ENCODE measurements around the gene LMF1.

LMF1 gene

DNA sequence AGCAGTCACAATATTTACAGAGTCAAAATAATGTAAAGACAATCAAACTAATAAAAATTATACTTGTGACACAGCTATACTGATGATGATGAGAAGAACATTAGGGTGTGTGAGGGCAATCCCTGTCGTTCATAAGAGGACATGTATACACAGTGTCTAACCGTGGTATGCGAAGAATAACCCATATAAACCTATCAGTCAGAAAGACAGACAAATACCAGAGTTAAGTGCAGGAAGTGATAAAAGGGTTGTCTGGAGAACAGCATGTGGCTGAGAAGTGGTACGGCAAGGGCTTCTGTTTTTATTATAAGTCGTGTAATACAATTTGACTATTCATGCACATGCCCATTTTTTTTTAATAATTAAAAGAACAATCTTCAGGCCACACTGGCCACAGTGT lies 46.7 kb downstream of the LMF1 start:
- no peak for DNase-seq

GRCh38 chr16:923184-923583 lies 47.6 kb downstream of the LMF1 start:
- no peak for DNase-seq

- no peak for DNase-seq
Measured at GRCh38 chr16:922051-922450, 48.7 kb downstream of the LMF1 start.

GRCh38 chr16:921321-921905 lies 49.4 kb downstream of the LMF1 start:
- DNase-seq: no peak

DNA sequence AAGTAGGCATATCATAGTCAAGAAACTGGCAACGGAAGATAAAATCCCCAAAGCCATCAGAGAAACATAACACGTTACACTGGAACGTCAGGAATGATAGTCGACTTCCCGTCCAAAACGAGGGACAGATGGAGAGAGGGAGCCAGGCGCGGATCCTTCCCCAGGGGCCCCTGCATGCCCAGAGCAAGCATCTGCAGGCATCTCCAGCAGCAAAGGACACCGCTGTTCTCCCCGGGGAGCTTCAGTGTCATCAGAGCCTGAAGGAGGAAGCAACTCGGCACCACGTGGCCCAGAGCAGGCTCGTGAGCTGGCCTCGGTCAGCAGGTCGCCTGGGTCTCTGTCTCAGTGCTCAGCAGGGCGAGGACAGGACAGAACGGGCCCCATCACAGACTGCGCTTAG lies 50.1 kb downstream of the LMF1 start:
- peak; percentile 15 for DNase-seq

- no peak for DNase-seq
Measured at GRCh38 chr16:920051-920681, 50.6 kb downstream of the LMF1 start.

- no peak for DNase-seq
Measured at GRCh38 chr16:919658-920050, 51.1 kb downstream of the LMF1 start.

DNA sequence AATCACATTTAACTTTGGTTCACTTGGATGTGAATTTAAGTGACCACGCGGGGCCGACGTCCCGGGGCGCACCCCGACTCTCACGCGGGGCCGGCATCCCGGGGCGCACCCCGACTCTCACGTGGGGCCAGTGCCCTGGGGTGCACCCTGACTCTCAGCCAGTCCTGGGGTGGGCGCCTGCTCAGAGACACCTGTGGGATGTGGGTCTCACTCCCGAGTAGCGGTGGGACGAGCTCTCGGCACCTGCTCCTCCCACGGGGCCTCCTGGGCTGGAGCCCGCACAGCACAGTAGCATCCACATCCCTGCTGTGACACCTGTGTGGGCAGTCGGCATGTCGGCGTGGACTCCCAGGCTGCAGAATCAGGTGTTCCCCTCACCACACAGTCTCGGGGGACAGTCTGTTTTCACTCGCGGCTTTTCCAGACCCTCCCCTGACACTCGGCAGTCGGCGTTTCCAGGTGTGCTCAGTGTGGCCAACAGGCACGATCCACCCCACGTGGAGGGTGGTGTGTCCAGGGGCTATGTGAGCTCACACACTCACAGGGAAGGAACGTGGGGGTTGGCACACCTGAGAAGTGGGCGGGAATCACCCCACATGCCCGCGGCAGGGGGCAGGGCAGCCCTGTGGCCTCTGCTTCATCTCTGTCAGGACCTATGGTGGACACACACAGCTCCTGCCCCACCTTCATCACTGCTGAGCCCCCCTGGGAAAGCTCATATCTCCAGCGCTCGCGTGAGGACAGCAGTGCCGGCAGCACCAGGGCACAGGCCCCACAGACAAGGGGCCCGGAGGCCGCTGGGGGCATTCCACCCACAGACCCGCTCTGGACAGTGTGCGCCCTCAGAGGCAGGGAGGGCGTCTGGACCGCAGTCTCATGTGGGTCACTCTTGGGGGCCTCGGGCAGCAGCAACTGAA lies 51.8 kb downstream of the LMF1 start:
- no peak for DNase-seq

- no peak for DNase-seq
Measured at GRCh38 chr16:918068-918467, 52.7 kb downstream of the LMF1 start.

DNA sequence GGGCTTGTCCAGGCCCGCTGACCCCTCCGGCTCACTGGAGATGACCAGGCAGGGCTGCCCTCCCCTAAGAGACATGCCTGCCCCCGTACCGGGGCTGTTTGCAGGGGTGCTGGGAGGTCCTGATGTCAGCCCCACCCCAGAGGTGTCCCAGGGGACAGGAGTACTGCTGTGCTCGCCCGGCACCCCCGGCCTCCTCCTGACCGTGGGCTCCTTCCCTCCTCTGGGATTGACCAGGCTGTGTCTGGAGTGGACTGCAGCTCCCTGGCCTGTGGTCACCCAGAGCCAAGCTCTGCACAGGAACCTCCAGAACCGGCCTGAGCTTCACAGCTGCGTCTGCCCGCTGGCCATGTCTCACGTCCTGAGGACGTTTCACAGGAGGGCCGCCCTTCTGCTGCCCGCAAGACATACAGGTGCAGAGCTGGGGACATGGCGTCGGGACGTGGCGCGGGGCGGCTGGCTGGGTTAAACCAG lies 53.2 kb downstream of the LMF1 start:
- no peak for DNase-seq

- DNase-seq: no peak
Measured at GRCh38 chr16:916035-916799, 54.6 kb downstream of the LMF1 start.

DNA sequence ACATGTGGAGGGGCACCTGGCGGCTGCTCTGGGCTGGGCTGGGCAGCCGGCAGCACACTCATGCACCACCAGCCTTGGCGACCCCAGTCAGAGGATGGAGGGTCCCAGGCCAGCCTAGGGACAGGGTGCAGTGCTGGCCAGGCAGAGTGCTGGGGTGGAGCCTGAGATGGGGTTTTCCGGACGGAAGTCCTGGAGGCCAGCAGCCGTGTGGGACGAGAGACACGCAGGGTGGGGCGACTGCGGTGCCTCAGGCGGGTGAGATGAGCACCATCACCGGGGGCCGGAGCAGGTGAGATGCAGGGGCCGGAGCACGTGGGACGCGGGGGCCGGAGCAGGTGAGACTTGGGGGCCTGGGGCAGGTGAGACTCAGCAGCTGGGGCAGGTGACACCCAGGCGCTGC lies 55.2 kb downstream of the LMF1 start:
- no peak for DNase-seq

GRCh38 chr16:914440-914839 lies 56.3 kb downstream of the LMF1 start:
- DNase-seq: no peak

- no peak for DNase-seq
Measured at GRCh38 chr16:913817-914439, 56.9 kb downstream of the LMF1 start.

DNA sequence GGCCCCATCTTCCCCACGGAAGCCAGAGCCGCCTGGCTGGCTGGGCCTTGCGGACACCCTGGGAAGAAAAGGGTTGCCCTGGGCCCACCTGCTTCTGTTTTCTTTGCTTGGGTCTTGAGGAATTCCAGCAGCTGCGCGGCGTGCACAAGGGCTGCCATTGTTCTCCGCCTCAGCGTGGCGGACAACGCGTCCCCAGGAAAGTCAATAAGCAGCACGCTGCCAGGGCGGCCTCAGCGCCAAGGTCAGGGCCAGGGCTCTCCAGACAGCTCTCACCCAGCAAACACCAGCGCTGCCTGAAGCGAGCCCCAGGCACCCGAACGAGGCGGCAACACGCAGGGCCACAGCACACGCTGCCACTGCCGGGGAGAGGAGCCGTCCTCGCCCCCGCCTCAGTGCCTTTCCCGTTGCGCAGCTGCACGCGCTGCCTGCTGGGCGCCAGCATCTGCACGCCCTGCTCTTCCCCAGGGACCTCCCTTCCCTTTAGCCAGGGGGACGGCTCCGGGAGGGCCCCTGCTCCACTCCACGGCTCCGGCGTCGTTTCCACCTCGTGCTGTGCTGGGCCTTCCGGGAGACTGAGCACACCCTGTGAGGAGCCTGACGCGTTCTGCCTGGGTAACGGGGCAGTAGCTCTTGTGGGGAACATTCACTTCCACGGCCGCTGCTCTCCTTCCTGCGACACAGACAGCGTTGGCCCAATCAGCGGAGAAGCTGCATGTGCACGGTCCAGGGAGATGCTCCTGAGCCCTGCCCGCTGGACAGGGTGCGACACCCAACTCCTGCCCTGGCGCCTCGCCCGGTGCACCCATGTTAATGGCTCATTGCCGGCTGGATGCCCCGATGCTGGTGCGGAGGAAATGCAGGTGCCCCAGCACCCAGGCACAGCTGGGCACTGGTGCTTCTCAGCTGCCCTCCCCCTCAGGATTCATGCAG lies 57.8 kb downstream of the LMF1 start:
- no peak for DNase-seq

DNA sequence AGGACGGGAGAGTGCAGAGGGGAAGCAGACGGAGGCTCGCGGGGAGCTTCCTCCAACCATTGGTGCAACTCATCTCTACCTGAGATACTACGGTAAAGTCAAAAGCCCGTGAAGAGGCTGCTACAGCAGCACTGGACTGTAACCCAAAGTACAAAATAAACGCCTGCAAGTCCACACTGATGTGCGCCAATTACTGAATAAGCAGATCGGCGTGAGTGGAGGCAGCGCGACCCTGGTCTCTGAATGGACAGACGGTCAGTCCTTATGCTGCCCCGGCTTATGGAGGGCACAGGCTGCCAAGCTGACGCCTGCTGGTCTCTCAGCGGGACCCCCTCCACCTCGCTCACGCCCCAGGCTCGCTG lies 58.5 kb downstream of the LMF1 start:
- DNase-seq: no peak

GRCh38 chr16:911604-912321 lies 59.0 kb downstream of the LMF1 start:
- no peak for DNase-seq

DNA sequence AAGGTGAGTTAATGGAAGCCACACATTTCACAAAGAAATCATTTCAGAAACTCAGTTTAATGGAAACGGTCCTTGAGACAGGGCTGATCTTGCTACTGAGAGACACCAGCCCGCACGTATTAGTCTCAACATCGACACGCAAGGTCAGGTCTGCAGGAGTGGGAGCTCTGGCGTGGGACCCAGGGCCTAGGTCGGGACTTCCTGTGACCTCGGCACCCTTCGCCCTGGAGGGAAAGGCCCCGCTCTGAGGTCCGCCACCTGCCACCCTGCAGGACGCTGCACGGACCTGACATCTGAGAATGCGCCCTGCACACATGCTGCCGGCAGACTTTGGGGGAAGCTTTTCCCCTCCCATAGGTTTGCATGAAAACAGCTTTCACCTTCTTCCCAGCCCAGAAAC lies 59.7 kb downstream of the LMF1 start:
- no peak for DNase-seq

DNA sequence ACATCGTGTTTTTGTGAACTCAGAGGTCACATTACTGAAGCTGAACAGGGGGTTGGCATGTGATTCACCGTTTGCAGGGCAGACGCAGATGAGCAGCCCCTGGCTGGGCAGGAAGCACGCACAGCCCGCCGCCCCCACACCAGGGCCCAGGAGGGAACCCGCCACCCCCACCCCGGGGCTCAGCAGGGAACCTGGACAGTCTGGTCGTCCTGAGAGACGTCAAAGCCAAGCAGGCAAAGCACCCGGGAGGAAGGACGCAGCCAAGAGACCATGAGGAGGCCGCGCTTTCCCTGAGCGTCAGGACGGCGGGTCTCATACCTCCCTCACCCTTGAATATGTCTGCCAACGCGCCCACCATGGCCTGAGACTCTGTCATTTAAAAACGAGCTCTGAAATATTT lies 60.6 kb downstream of the LMF1 start:
- DNase-seq: no peak

DNA sequence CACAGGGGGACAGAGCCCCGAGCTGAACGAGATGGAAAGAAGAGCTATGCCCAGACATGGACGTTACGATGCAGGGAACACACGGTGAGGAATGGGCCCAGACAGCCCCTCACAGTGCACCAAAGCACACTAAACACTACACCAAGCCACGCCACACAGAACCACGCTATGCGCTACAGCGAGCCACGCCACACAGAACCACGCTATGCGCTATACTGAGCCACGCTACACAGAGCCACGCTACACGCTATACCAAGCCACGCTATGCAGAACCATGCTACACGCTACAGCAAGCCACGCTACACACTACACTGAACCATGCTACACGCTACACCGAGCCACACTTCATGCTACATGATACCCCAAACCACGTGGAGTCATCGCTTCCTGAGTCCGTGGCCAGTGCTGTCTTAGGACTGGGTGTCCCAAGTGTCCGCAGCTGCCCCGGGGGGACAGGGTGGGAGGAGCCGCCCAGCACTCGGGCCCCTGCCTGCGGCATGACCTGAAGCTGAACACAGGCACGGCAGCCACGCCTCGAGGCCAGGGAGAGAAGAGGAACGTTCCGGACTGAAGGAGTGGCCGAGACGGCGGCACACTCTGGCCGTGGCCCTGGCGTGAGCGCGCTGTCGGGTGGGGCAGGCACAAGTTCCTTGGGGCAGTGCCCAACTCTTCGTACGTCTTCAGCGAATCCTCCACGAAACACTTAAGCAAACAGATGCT lies 61.3 kb downstream of the LMF1 start:
- no peak for DNase-seq
